Trophoblast cell (in vitro differentiated cells and primary cell): Measurements from ENCODE around the gene KLHDC1.
"Not testable (repeated sequence)": the region's sequence is repeated elsewhere in the genome, so short reads cannot be mapped to it uniquely, and the experiment has no call there.

Experiments used
- DNase-seq, 2 donors: peaks; one replicate each; pipeline ENCODE4 v3.0.0-alpha.2; 2016
- H2AFZ ChIP-seq: 2 replicates; pipeline ENCODE4 v1.6.1; 2013; ENCODE audit warnings: low read length, moderate library complexity, mild to moderate bottlenecking; ENCODE audit not compliant: insufficient read depth, poor library complexity
- H2AK5ac ChIP-seq: 2 replicates; pipeline ENCODE4 v1.6.1; 2013; ENCODE audit warnings: mild to moderate bottlenecking, low read length
- H2BK120ac ChIP-seq: 2 replicates; pipeline ENCODE4 v1.6.1; 2013; ENCODE audit warnings: low read length, mild to moderate bottlenecking, moderate library complexity; ENCODE audit not compliant: insufficient read depth, poor library complexity
- H2BK12ac ChIP-seq: 2 replicates; pipeline ENCODE4 v1.6.1; 2013; ENCODE audit warnings: mild to moderate bottlenecking, low read length, moderate library complexity
- H2BK5ac ChIP-seq: 2 replicates; pipeline ENCODE4 v1.6.1; 2013; ENCODE audit warnings: low read length, low read depth, moderate library complexity, mild to moderate bottlenecking; ENCODE audit not compliant: poor library complexity
- H3K14ac ChIP-seq: 2 replicates; pipeline ENCODE4 v1.6.1; 2013; ENCODE audit warnings: mild to moderate bottlenecking, low read length
- H3K18ac ChIP-seq: 2 replicates; pipeline ENCODE4 v1.6.1; 2013; ENCODE audit warnings: mild to moderate bottlenecking, low read length
- H3K23ac ChIP-seq: 2 replicates; pipeline ENCODE4 v1.6.1; 2013; ENCODE audit warnings: low read length
- H3K27ac ChIP-seq: 2 replicates; pipeline ENCODE4 v1.5.1; 2013; ENCODE audit warnings: low read depth, mild to moderate bottlenecking, inconsistent platforms, low read length, moderate library complexity
- H3K27me3 ChIP-seq: 2 replicates; pipeline ENCODE4 v1.6.1; 2013; ENCODE audit warnings: inconsistent platforms, mild to moderate bottlenecking, low read length, moderate library complexity; ENCODE audit not compliant: insufficient read depth
- H3K36me3 ChIP-seq, 2 experiments: 1 replicate in 1 of 2; 2 replicates in 1 of 2; pipeline ENCODE4 v1.6.1; 2013; ENCODE audit warnings: low read length in 2 of 2, mild to moderate bottlenecking in 2 of 2, moderate library complexity in 1 of 2; ENCODE audit not compliant: insufficient read depth in 2 of 2, control insufficient read depth in 1 of 2
- H3K4ac ChIP-seq: 2 replicates; pipeline ENCODE4 v1.6.1; 2013; ENCODE audit warnings: low read depth, mild to moderate bottlenecking, low read length, moderate library complexity
- H3K4me1 ChIP-seq, 2 experiments: 1 replicate in 1 of 2; 2 replicates in 1 of 2; pipeline ENCODE4 v1.6.1; 2013; ENCODE audit warnings: low read length in 2 of 2, mild to moderate bottlenecking in 2 of 2, moderate library complexity in 1 of 2; ENCODE audit not compliant: insufficient read depth in 2 of 2, control insufficient read depth in 1 of 2
- H3K4me2 ChIP-seq: 2 replicates; pipeline ENCODE4 v1.6.1; 2013; ENCODE audit warnings: inconsistent platforms, mild to moderate bottlenecking, low read length, moderate library complexity
- H3K4me3 ChIP-seq: 2 replicates; pipeline ENCODE4 v1.5.1; 2013; ENCODE audit warnings: mild to moderate bottlenecking, low read depth, low read length, inconsistent platforms
- H3K79me1 ChIP-seq: one replicate; pipeline ENCODE4 v1.6.1; 2013; ENCODE audit warnings: low read length
- H3K79me2 ChIP-seq: 2 replicates; pipeline ENCODE4 v1.6.1; 2013; ENCODE audit warnings: low read length, mild to moderate bottlenecking; ENCODE audit not compliant: control insufficient read depth, insufficient read depth, poor library complexity
- H3K9ac ChIP-seq: 2 replicates; pipeline ENCODE4 v1.6.1; 2013; ENCODE audit warnings: mild to moderate bottlenecking, low read length
- H3K9me3 ChIP-seq: 2 replicates; pipeline ENCODE4 v1.6.1; 2013; ENCODE audit warnings: low read depth, mild to moderate bottlenecking, control low read depth, inconsistent platforms, low read length; ENCODE audit not compliant: insufficient read depth
- H4K12ac ChIP-seq: 2 replicates; pipeline ENCODE4 v1.6.1; 2013; ENCODE audit warnings: low read depth, mild to moderate bottlenecking, low read length, moderate library complexity
- H4K8ac ChIP-seq: 2 replicates; pipeline ENCODE4 v1.6.1; 2013; ENCODE audit warnings: low read depth, mild to moderate bottlenecking, low read length, moderate library complexity
- H4K91ac ChIP-seq: one replicate; pipeline ENCODE4 v1.6.1; 2013; ENCODE audit warnings: low read depth, mild to moderate bottlenecking, low read length, moderate library complexity
- WGBS: extraction: QIAGEN DNeasy Blood & Tissue Kit; methylation state at CpG from one replicate; pipeline ENCODE4 v1.1.7; 2013; ENCODE audit warnings: missing lambda C conversion rate; ENCODE audit not compliant: insufficient read length, insufficient coverage; ENCODE audit errors: extremely low coverage; 5-methylcytosine and 5-hydroxymethylcytosine counted together

Gene KLHDC1

DNA sequence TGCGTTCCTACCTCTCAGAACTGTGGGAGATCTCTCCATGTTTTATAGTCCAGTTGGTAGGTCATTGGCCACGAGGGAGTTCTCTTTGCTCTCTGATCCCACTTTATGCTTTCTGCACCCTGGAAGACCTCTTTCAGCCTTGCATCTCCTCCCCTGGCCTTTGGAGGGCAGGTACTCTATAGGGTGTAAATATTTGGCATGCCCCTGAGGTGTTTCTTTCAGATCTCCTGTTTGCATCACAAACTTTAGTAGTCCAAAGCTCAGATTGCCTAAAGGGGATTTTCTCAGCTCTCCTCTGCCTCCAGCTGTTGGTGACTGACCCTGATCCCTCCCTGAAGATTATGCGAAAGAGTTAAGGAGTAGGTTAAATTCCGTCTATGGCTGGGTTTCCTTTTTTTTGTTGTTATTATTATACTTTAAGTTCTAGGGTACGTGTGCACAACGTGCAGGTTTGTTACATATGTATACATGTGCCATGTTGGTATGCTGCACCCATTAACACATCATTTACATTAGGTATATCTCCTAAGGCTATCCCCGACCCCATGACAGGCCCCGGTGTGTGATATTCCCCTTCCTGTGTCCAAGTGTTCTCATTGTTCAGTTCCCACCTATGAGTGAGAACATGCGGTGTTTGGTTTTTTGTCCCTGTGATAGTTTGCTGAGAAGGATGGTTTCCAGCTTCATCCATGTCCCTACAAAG, 29.0 kb downstream of the KLHDC1 start:
- not testable (repeated sequence) for H3K4me2 ChIP-seq, H4K12ac ChIP-seq, H3K27me3 ChIP-seq, H3K14ac ChIP-seq, H2BK5ac ChIP-seq, H2BK120ac ChIP-seq, H4K8ac ChIP-seq, H4K91ac ChIP-seq, H3K4me1 ChIP-seq, H3K79me1 ChIP-seq, H3K36me3 ChIP-seq, H2AFZ ChIP-seq, H2AK5ac ChIP-seq, H3K4me3 ChIP-seq, H3K27ac ChIP-seq, H3K23ac ChIP-seq, H2BK12ac ChIP-seq, H3K79me2 ChIP-seq, H3K9ac ChIP-seq, H3K18ac ChIP-seq, H3K4ac ChIP-seq, H3K9me3 ChIP-seq
- no CpG with 5 or more reads among the region's 9 CpGs for whole genome bisulfite sequencing
- peak in 1 of 2 donors; percentile 5 for DNase-seq

- Histone ChIP-seq H3K4me3 (no peak overlapping the region), H4K8ac (no peak overlapping the region), H3K23ac (no peak overlapping the region), H2BK5ac (no peak overlapping the region), H3K79me2 (no peaks in the 10 kb centered on the region), H2AFZ (no peak overlapping the region), H2BK120ac (no peak overlapping the region), H3K9me3 (no peaks in the 10 kb centered on the region), H3K18ac (no peak overlapping the region), H3K4me1 (no peaks in the 10 kb centered on the region), H3K36me3 (no peaks in the 10 kb centered on the region), H2AK5ac (no peak overlapping the region), H3K27me3 (no peaks in the 10 kb centered on the region), H3K79me1 (no peaks in the 10 kb centered on the region), H3K4me2 (no peak overlapping the region), H2BK12ac (no peak overlapping the region), H3K9ac (no peak overlapping the region), H3K27ac (no peak overlapping the region), H3K14ac (no peak overlapping the region), H4K12ac (no peak overlapping the region), H3K4ac (no peak overlapping the region), H4K91ac (no peak overlapping the region)
- no peak for DNase-seq
- WGBS: no CpG with 5 or more reads among the region's 5 CpGs
Observed at GRCh38 chr14:49727171-49727570, 34.3 kb downstream of the KLHDC1 start.

DNA sequence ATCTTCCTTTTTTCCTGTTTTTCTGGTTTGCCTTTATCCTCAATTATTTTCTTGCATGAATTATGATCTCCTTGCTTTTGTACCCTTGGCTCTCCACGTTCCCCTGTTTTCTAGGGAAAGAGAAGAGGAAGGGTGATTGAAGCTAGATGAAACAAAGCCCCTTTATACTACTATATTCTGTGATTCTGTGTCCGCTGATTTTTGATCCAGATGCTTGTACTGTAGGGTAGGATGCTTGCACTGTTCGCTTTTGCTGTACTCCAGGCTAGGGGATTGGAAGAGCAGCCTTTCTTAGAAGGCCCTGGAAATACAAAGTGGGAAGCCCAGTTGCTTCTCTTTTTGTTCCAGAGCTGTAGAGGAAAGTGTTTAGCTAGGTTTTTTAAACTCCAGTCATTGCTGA, 40.0 kb downstream of the KLHDC1 start:
- Histone ChIP-seq H3K79me2 (no peaks in the 10 kb centered on the region), H3K27me3 (no peaks in the 10 kb centered on the region), H3K4ac (no peak overlapping the region), H3K4me1 (no peaks in the 10 kb centered on the region), H2AFZ (no peak overlapping the region), H3K9ac (no peak overlapping the region), H2AK5ac (no peak overlapping the region), H4K12ac (no peak overlapping the region), H4K91ac (no peak overlapping the region), H2BK5ac (no peak overlapping the region), H3K23ac (no peak overlapping the region), H4K8ac (no peak overlapping the region), H2BK120ac (no peak overlapping the region), H3K14ac (no peak overlapping the region), H3K18ac (no peak overlapping the region), H3K27ac (no peak overlapping the region), H3K79me1 (no peaks in the 10 kb centered on the region), H2BK12ac (no peak overlapping the region), H3K4me3 (no peak overlapping the region), H3K9me3 (no peaks in the 10 kb centered on the region), H3K36me3 (no peaks in the 10 kb centered on the region), H3K4me2 (no peak overlapping the region)
- no peak for DNase-seq
- WGBS: no CpG with 5 or more reads among the region's 3 CpGs

GRCh38 chr14:49733836-49734235, 40.9 kb downstream of the KLHDC1 start:
- no peak for DNase-seq
- no peak overlapping the region for H2BK5ac ChIP-seq
- no peak overlapping the region for H4K12ac ChIP-seq
- no peaks in the 10 kb centered on the region for H3K27me3 ChIP-seq
- no peak overlapping the region for H3K4ac ChIP-seq
- H2AK5ac ChIP-seq: no peak overlapping the region
- no peak overlapping the region for H3K18ac ChIP-seq
- no peak overlapping the region for H2AFZ ChIP-seq
- no peak overlapping the region for H3K14ac ChIP-seq
- no peak overlapping the region for H3K9ac ChIP-seq
- no peaks in the 10 kb centered on the region for H3K36me3 ChIP-seq
- no peaks in the 10 kb centered on the region for H3K9me3 ChIP-seq
- no peak overlapping the region for H3K23ac ChIP-seq
- no peak overlapping the region for H2BK12ac ChIP-seq
- H3K79me2 ChIP-seq: no peaks in the 10 kb centered on the region
- H3K4me2 ChIP-seq: no peak overlapping the region
- H2BK120ac ChIP-seq: no peak overlapping the region
- H3K79me1 ChIP-seq: no peaks in the 10 kb centered on the region
- no peaks in the 10 kb centered on the region for H3K4me1 ChIP-seq
- no peak overlapping the region for H3K27ac ChIP-seq
- H3K4me3 ChIP-seq: no peak overlapping the region
- no peak overlapping the region for H4K8ac ChIP-seq
- no peak overlapping the region for H4K91ac ChIP-seq
